Mesodermal cell (in vitro differentiated cells): Measurements from ENCODE around the gene FAM174B.

ENCODE experiments used
- H3K27ac ChIP-seq: 2 replicates; pipeline ENCODE4 v1.7.0; 2013; ENCODE audit warnings: mild to moderate bottlenecking, low read depth, low read length, moderate library complexity; ENCODE audit not compliant: severe bottlenecking
- H3K36me3 ChIP-seq: 2 replicates; pipeline ENCODE4 v1.7.1; 2013; ENCODE audit warnings: mild to moderate bottlenecking, low read length, moderate library complexity; ENCODE audit not compliant: control insufficient read depth, insufficient read depth
- H3K4me1 ChIP-seq: one replicate; pipeline ENCODE4 v1.7.1; 2013; ENCODE audit warnings: mild to moderate bottlenecking, low read length; ENCODE audit not compliant: insufficient read depth, control insufficient read depth, poor library complexity, severe bottlenecking
- H3K4me3 ChIP-seq: 2 replicates; pipeline ENCODE4 v1.7.0; 2013; ENCODE audit warnings: low read length, control low read depth, mild to moderate bottlenecking; ENCODE audit not compliant: insufficient read depth, poor library complexity, severe bottlenecking; ENCODE audit errors: extremely low read depth
- H3K9me3 ChIP-seq: 2 replicates; pipeline ENCODE4 v1.7.1; 2013; ENCODE audit warnings: mild to moderate bottlenecking, low read length, moderate library complexity; ENCODE audit not compliant: control insufficient read depth
- WGBS, 2 experiments: methylation state at CpG; one replicate each; pipeline ENCODE4 v1.1.5; 2013; ENCODE audit warnings: missing lambda C conversion rate in 2 of 2; ENCODE audit not compliant: insufficient coverage in 2 of 2; 5-methylcytosine and 5-hydroxymethylcytosine counted together

The FAM174B gene

DNA sequence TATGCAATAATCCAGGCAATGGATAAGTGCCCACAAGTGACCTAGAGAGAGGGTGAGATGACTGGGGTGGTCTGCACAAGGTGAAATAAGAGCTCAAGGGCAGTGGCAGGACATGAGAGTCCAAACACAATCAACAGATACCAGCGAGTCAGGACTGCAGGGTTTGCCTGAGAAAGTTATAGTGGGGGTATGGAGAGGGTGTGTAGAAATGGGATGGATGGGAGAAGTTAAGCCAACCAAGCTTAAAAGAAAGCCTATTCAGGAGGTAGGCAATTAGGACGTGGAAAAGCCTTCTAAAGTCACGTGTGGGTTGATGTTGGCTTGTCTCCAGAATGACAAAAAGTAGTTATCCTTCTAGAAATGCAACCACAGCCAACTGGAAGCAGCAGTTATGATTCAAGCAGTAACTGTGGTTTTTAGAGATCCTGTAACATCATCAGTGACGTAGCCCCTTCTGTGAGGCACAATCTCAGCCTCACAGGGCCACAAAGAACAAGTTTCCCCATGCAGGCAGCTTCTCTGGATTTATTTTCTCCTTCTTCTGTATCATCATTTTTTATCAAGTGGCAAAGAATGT lies 56.1 kb downstream of the FAM174B start:
- Histone ChIP-seq H3K9me3 (no peaks in the 10 kb centered on the region), H3K36me3 (no peaks in the 10 kb centered on the region), H3K4me3 (no peak overlapping the region), H3K4me1 (no peaks in the 10 kb centered on the region), H3K27ac (no peak overlapping the region)
- WGBS, 2 experiments = 91 to 93% methylated on average over 3 to 4 of the region's 4 CpGs

DNA sequence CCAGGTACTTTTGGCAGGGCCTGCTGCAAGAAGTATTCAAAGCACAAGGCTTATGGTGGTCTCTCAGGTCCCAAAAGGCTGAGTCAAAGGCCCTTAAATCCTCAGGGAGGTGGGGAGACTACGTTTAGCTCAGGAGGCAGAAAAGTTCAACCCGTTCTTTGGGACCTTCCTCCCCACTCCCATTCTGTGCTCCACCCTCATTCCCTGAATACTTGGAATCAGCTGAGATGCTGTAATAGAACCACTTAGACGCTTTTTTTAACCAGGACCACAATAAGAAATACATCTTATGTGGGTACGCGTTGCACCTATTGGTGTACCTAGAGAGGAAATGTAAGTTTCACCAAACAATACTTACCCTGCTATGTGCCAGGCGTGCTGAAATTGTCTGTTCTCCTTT lies 58.0 kb downstream of the FAM174B start:
- Histone ChIP-seq H3K4me3 (no peak overlapping the region), H3K9me3 (no peaks in the 10 kb centered on the region), H3K27ac (no peak overlapping the region), H3K4me1 (no peaks in the 10 kb centered on the region), H3K36me3 (no peaks in the 10 kb centered on the region)
- WGBS, 2 experiments = 75 to 83% methylated on average over 3 to 4 of the region's 6 CpGs

DNA sequence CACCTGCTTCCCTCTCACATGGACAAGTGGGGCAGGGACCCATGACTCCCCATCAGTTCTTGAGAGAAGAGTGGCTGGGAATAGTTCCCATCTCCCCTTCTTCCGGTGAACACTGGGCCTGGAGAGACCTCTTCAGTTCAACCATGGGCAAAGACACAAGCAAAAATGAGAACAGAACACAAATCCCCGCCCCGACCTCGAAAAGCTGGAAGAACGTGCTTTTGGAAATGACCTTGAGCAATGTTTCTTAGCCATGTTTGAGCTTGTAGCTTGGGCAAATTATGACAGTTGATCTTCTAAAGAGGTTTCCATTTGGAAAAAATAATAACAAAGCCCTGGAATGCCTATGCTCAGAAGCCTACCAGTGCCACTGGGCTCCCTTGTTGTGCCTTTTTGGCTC lies 59.0 kb downstream of the FAM174B start:
- Histone ChIP-seq H3K4me3 (no peak overlapping the region), H3K27ac (no peak overlapping the region), H3K9me3 (no peaks in the 10 kb centered on the region), H3K36me3 (no peaks in the 10 kb centered on the region), H3K4me1 (no peaks in the 10 kb centered on the region)
- 93 to 99% methylated on average over 4 to 5 of the region's 5 CpGs for WGBS, 2 experiments

DNA sequence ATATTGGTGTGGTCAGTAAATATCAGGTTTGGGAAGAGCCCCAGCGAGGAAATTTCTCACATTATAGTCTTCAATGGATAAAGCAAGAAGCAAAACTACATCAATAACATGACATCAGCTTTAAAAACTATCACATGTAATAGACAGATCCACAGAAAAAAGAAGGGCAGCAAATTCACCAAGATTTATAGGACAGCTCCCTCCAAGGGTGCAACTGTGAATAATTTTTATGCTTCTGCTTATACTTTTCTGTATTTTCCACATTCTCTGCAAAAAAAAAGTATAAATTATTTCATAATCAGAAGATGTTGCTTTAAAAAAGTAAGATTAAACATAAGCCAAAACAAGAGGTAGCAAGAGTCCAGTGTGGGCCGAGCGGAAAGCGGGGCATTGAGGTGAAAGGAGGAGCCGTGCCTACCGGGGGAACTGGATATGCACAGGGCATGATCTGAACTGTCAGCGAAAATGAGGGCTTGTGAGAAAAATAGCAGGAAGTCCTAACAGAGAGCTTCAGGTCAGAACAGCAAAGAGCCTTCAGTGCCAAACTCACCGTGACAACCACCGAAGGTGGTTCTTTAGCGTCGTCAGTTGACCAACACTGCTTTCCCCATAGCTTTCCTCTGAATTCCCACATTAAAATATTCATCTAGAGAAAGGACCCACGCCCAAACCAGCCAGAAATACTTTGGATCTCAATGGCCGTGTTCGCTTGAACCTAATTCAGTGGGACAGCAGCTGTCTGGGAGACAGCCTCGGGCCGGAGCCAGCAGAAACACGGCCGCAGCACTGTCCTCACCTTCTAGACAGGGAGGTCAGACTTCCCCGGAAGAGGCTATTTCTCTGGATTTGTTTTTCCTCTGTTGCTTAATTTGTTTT lies 59.8 kb downstream of the FAM174B start:
- WGBS, 2 experiments = 84 to 96% methylated on average over 17 to 18 of the region's 19 CpGs
- Histone ChIP-seq H3K4me1 (no peaks in the 10 kb centered on the region), H3K9me3 (no peaks in the 10 kb centered on the region), H3K27ac (no peak overlapping the region), H3K4me3 (no peak overlapping the region), H3K36me3 (no peaks in the 10 kb centered on the region)

DNA sequence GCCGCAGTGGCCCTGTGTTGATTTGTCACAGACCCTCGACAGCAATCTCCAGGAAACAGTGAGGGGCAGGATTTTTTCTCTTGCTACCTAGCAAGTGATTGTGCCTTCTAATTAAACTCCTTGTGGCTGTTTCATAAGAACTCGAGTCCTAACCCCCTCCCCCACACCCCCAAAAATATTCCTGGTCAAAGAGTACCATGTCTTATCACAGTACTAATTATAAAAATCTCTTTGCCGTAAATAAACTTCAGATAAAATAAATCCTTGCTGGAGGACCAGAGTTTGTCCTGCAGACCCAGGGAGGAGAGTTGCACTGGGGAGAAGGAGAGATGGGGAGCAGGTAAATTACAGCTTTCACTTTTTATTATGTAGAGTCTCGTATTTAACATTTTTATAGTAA lies 64.3 kb downstream of the FAM174B start:
- WGBS, 2 experiments = 77 to 79% methylated on average over 3 of the region's 5 CpGs
- no peaks in the 10 kb centered on the region for H3K4me1 ChIP-seq
- no peak overlapping the region for H3K27ac ChIP-seq
- no peaks in the 10 kb centered on the region for H3K9me3 ChIP-seq
- no peaks in the 10 kb centered on the region for H3K36me3 ChIP-seq
- H3K4me3 ChIP-seq = no peak overlapping the region

DNA sequence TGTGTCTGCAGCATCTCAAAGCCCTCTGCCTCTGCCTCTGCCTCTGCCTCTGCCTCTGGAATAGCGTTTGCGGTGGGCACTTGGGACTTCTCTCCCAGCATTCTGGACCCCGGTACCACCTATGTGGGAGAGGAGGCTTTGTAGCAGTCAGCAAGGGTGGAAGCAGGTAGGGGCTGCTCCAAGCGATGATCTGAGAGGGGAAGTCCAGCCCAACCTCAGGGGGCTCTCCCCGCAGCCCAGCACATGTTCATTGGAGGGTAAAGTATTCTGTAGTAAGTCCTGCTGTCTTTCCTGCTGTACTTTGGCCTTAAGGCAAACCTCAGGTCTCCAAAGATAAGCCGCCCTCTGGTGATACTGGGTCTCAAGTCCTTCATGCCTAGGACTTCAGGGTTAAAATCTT lies 68.6 kb downstream of the FAM174B start:
- no peaks in the 10 kb centered on the region for H3K36me3 ChIP-seq
- H3K4me1 ChIP-seq = no peaks in the 10 kb centered on the region
- WGBS, 2 experiments = 91 to 95% methylated on average over 6 of the region's 6 CpGs
- no peak overlapping the region for H3K27ac ChIP-seq
- no peak overlapping the region for H3K4me3 ChIP-seq
- no peaks in the 10 kb centered on the region for H3K9me3 ChIP-seq

DNA sequence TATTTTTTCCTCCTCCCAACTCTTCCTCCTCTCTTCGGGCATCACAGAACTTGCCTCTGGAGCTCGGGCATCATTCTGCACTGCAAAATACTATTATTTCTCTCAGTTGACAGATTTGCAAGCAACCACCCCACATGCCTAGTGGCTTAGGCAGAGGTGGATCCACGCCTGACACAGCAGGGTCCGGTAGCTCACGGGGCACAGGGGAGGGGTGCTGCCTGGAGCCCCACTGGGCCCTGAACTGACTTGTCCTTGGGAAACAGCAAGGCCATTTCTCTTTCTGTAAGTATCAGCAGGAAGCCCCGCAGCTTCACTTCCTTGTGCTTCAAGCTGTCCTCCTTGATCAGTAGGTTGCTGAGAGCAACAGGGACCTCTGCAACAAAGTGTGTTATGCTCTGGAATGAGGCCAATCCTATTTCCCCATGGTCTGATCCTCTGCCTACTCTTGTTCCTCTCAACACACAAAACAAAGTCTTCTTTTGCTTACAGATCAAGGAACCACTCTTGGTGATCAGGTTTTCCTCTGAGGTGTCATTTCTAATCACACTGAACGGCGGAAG lies 69.1 kb downstream of the FAM174B start:
- H3K4me3 ChIP-seq = no peak overlapping the region
- H3K4me1 ChIP-seq = no peaks in the 10 kb centered on the region
- no peaks in the 10 kb centered on the region for H3K9me3 ChIP-seq
- 76 to 90% methylated on average over 8 of the region's 8 CpGs for whole genome bisulfite sequencing, 2 experiments
- H3K27ac ChIP-seq = no peak overlapping the region
- no peaks in the 10 kb centered on the region for H3K36me3 ChIP-seq

DNA sequence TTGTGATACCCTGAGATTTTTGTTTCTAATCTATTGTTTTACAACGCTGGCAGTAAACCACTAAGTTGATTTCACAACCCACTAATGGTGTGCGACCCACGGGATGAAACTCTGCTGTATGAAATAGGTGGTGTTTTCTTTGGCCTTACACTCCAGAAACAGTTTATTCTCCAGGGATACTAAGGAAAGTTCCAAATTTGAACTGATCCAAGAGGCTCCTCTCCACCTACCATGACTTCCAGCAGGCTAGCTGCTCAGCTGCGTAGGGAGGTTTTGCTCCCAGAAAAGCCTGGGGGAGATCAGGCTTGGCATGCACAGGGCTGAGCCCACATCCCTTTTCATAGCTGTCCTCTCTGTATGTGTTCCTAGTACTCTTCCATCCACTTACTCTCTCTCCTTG lies 71.5 kb downstream of the FAM174B start:
- H3K4me3 ChIP-seq = no peak overlapping the region
- 100% methylated on average over 1 of the region's 4 CpGs for WGBS, 2 experiments
- no peaks in the 10 kb centered on the region for H3K36me3 ChIP-seq
- no peaks in the 10 kb centered on the region for H3K9me3 ChIP-seq
- H3K27ac ChIP-seq = no peak overlapping the region
- no peaks in the 10 kb centered on the region for H3K4me1 ChIP-seq

DNA sequence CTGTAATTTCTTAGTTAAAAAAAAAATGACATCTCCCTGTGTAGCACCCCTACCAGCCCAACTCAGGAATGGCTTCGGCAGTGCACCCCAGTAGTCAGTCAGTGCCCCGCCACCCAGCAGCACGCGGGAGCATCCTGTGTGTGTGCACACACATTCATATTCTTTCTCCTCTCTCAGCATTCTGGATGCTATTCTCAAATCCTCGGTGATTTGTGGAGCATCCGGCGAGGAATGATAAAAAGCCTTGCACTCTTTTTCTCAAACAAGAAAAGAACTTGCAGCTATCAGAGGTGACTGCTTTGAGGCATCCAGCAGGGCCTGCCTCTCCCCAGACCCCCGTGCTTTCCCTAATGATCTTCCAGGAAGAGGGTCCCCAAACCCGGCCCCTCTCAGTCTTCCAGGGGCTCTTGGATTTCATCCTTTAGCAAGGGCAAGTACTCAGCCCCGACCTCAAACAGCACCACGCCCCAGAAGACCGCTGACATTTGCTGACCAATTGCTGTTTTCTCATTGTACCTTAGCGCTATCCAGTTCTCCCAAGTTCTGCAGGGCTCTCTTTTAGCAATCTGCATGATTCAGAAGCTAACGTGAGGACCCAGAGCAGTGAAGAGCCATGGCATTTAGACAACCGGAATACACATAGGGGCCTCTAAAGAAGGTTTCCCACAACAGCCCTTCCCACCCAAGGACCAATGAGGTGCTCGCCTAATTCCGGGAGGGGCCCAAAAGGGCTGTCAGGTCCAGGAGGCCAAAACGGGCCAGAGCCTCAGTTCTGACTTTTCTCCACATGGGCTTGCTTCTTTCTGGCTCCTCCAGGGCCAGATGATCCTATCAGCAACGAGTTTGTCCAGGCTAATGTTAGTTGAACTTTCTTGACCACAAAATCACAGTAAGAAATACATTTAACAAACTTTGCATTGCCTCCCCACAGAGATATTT lies 72.2 kb downstream of the FAM174B start:
- Histone ChIP-seq H3K4me1 (no peaks in the 10 kb centered on the region), H3K36me3 (no peaks in the 10 kb centered on the region), H3K27ac (no peak overlapping the region), H3K9me3 (no peaks in the 10 kb centered on the region), H3K4me3 (no peak overlapping the region)
- 88 to 93% methylated on average over 15 to 19 of the region's 19 CpGs for WGBS, 2 experiments

DNA sequence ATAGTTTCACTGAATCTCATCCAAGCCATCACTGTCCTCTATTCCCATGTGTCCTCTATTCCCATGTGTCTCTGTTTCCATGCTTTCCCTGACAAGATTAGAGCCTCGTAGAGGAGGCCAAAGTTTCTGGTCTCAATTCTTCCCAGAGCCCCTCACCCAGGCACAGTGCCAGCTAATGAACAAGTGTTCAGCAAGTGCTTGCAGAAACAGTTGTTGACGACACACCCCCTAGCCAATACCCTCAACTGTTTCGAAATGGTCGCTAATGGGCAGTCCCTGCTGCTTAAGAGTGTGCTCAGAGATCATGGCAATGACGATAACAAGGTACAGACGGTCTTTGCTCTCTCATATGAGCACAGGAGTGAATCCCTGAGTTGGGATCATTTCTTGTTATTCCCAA lies 73.4 kb downstream of the FAM174B start:
- Histone ChIP-seq H3K9me3 (no peaks in the 10 kb centered on the region), H3K36me3 (no peaks in the 10 kb centered on the region), H3K4me3 (no peak overlapping the region), H3K4me1 (no peaks in the 10 kb centered on the region), H3K27ac (no peak overlapping the region)
- 95 to 97% methylated on average over 5 to 6 of the region's 6 CpGs for WGBS, 2 experiments
